Activated naive CD4-positive, alpha-beta T cell treated with anti-CD3 and anti-CD28 coated beads, Interleukin-2, amount 10 ng/mL, durations not matched to agents 7 days and 5 days (primary cell): ENCODE measurements around the gene GGTLC2.

Source experiments
- CTCF ChIA-PET: fragments of 350-600 bp; sonication (Branson Sonifier 250); formaldehyde crosslinking; loops from one replicate; lab custom pipeline; 2021; ENCODE audit warnings: antibody characterized with exemption; lab: Charles Lee
- DNase-seq: peaks from one replicate; pipeline ENCODE4 v3.0.0-alpha.2; 2020
- H3K27ac Mint-ChIP-seq: one replicate; pipeline ENCODE4 v1.8.0; 2021; ENCODE audit warnings: mild to moderate bottlenecking, moderate library complexity, mixed read lengths
- H3K27me3 Mint-ChIP-seq: one replicate; pipeline ENCODE4 v1.8.0; 2021; ENCODE audit warnings: mild to moderate bottlenecking, mixed read lengths
- H3K36me3 Mint-ChIP-seq: one replicate; pipeline ENCODE4 v1.8.0; 2021; ENCODE audit warnings: mixed read lengths
- H3K4me1 Mint-ChIP-seq: one replicate; pipeline ENCODE4 v1.8.0; 2021; ENCODE audit warnings: mixed read lengths
- H3K4me3 Mint-ChIP-seq: one replicate; pipeline ENCODE4 v1.8.0; 2021; ENCODE audit warnings: mild to moderate bottlenecking, moderate library complexity, mixed read lengths
- H3K9me3 Mint-ChIP-seq: one replicate; pipeline ENCODE4 v1.8.0; 2021; ENCODE audit warnings: mixed read lengths

GGTLC2 gene

DNA sequence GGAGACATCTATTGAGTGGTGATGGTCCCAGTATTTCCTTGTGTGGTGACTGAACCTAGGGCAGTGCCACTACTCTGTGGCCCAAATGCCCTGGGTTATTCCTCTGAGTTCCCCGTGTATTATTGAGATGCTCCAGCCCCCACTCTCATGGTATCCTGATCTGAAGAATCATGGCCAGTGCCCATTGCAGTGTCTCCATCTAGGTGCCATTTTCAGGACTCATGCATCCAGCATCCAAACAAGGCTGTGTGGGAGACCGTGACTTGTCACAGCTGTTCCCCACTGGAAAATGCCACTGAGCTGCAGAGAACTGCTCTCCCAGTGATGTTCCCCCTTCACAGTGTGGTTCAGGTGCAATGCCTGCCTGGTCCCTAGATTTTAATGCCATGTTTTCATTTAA, 24.7 kb downstream of the GGTLC2 start:
- Mint-ChIP-seq H3K27me3 (peaks cover 41% of the 10 kb centered on the region), H3K9me3 (no peaks in the 10 kb centered on the region), H3K4me1 (no peaks in the 10 kb centered on the region), H3K4me3 (no peak overlapping the region), H3K27ac (no peak overlapping the region), H3K36me3 (no peaks in the 10 kb centered on the region)
- no peak for DNase-seq
- CTCF ChIA-PET: no interaction called here

DNA sequence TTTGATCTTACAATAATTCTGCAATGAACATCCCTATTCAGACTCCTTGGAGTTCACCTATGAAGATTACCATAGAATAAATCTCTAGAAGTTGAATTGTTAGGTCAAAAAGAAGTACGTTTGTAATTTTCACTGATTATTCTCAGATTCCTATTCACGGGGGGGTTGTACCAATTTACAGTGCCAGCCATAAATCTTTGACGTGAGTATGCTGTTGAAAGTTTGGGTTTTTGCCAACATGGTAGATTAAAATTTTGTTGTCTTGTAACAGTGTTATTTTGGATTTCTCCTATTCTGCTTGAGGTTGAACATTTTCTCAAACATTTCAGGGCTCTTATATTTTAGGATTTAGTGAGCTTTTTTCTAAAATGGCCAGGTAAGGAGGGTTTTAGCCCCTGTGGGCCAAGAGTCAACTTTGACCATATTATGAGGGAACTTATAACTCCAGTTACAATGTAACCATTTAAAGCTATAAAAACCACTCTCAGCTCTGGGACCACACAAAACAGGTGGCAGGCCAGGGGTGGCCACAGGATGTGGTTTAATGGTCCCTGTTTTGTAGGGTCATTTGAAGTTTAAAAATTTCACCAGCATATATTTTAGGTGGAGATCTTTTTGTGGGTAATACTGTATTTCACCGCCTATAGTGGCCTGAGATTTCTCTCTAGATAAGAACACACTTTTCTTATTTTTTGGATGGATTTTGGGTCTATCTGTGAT, 25.8 kb downstream of the GGTLC2 start:
- DNase-seq: no peak
- CTCF ChIA-PET: interaction anchor here (1.6 kb wide), 1 partner anchor 15 kb away, joined by 5 read pairs; no protein-coding TSS in a partner anchor
- Mint-ChIP-seq H3K27ac (no peak overlapping the region), H3K4me1 (no peaks in the 10 kb centered on the region), H3K27me3 (peaks cover 37% of the 10 kb centered on the region), H3K4me3 (no peak overlapping the region), H3K36me3 (no peaks in the 10 kb centered on the region), H3K9me3 (no peaks in the 10 kb centered on the region)

DNA sequence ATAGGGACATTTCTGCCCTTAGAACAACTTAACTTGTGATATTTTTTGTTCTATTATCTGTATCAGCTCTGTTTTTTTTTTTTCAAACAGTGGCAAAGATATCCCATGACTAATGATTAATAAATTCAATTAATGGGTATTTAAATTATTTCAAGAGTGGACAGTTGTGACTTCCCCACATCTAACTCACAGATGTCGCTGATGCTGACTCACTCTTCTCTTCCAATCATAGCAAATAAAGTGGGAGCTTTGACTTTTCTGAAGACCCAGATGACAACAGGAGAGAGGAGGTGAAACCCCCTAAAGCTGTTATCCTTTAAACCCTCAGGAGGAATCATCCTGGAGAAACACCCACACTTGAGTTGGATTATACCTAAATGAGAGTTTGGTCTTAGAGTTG, 27.1 kb downstream of the GGTLC2 start:
- H3K9me3 Mint-ChIP-seq: no peaks in the 10 kb centered on the region
- no peak overlapping the region for H3K27ac Mint-ChIP-seq
- no peaks in the 10 kb centered on the region for H3K36me3 Mint-ChIP-seq
- no peak for DNase-seq
- no peaks in the 10 kb centered on the region for H3K4me1 Mint-ChIP-seq
- peaks cover 29% of the 10 kb centered on the region for H3K27me3 Mint-ChIP-seq
- CTCF ChIA-PET: interaction anchor here (1.6 kb wide), 1 partner anchor 14 kb away, joined by 5 read pairs; no protein-coding TSS in a partner anchor
- no peak overlapping the region for H3K4me3 Mint-ChIP-seq

DNA sequence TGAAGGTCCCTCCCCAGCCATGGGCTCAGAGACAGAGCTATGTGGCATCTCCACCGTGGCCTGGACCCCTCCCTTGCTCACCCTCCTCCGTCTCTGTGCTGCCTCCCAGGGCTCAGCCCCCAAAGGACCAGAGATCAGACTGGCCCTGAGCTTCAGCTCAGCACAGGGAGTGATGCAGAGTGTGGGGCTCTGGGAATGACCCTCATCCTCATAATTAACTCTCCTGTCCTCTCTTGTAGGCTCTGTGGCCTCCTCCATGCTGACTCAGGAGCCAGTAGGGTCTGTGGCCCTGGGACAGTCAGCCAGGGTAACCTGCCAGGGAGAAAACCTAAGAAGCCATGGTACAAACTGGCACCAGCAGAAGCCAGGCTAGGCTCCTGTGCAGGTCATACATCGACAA, 28.7 kb downstream of the GGTLC2 start:
- H3K27ac Mint-ChIP-seq: no peak overlapping the region
- no peak for DNase-seq
- CTCF ChIA-PET: no interaction called here
- no peaks in the 10 kb centered on the region for H3K9me3 Mint-ChIP-seq
- H3K4me1 Mint-ChIP-seq: no peaks in the 10 kb centered on the region
- no peaks in the 10 kb centered on the region for H3K36me3 Mint-ChIP-seq
- no peak overlapping the region for H3K4me3 Mint-ChIP-seq
- peaks cover 26% of the 10 kb centered on the region for H3K27me3 Mint-ChIP-seq

DNA sequence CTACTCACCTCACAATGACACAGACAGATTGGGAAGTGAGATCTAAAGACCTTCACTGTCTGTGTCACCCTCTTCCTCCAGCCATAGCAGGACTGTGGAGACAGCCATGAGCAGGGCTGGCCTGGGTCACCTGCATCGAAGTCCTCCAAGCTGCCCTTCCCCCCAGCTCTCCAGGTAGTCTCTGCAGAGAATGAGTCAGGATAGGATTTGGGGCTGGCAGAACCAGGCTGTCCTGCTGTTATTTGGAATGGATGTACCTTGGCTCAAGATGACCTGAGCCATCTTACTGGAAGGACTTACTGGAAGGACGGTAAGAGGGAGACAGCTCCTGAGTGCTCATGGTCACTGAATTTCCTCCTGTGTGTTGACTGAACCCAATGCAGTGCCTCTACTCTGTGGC, 29.2 kb downstream of the GGTLC2 start:
- no peaks in the 10 kb centered on the region for H3K36me3 Mint-ChIP-seq

DNA sequence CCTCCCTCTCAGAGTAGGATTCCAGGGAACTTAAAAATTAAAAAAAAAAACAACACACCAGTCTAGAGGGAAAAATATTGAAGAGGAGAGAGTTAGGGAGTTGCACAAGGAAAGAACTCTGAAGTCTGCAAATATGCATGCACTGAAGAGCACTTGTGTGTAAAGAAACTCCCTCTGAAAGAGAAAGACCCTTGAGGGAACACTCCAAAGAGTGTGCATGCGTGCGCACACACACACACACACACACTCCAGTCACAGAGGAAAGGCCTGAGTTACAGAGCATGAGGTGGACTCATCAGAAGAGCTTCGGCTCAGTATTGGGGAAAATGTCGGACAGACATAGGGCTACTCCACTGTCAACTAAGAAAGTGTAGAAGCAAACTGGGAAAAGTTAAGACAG, 30.1 kb downstream of the GGTLC2 start:
- DNase-seq: no peak
- CTCF ChIA-PET: interaction anchor here (1.0 to 2.5 kb wide), 2 partner anchors 8 to 10 kb away, joined by 3 to 11 read pairs; no protein-coding TSS in a partner anchor
- no peaks in the 10 kb centered on the region for H3K4me1 Mint-ChIP-seq
- no peaks in the 10 kb centered on the region for H3K36me3 Mint-ChIP-seq
- no peak overlapping the region for H3K27ac Mint-ChIP-seq
- peaks cover 25% of the 10 kb centered on the region for H3K27me3 Mint-ChIP-seq
- H3K4me3 Mint-ChIP-seq: no peak overlapping the region
- no peaks in the 10 kb centered on the region for H3K9me3 Mint-ChIP-seq

More for the DNA sequence above, 29.2 kb downstream of the GGTLC2 start:
- H3K4me1 Mint-ChIP-seq: no peaks in the 10 kb centered on the region
- no peak overlapping the region for H3K27ac Mint-ChIP-seq
- CTCF ChIA-PET: no interaction called here
- H3K9me3 Mint-ChIP-seq: no peaks in the 10 kb centered on the region
- H3K27me3 Mint-ChIP-seq: peaks cover 21% of the 10 kb centered on the region
- no peak for DNase-seq
- no peak overlapping the region for H3K4me3 Mint-ChIP-seq

DNA sequence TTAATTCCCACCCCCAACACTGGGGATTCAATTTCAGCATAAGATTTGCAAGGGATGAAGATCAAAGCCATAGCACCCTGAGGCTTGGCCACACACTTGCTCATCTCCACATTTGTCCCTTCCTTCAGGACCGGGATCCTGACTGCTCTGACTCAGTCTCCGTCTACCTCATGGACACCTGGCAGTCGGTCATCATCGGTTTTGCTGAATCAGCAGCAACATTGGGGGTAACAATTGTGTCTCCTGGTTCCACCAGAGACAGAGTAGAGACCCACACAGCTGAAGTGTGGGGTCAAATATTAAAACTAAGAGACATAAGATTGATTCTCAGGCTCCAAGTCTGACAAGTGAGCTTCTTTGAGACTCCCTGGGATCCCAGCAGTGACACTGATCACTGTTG, 34.6 kb downstream of the GGTLC2 start:
- Mint-ChIP-seq H3K4me1 (no peaks in the 10 kb centered on the region), H3K9me3 (no peaks in the 10 kb centered on the region), H3K27ac (no peak overlapping the region), H3K4me3 (no peak overlapping the region), H3K36me3 (no peaks in the 10 kb centered on the region), H3K27me3 (peaks cover 16% of the 10 kb centered on the region)
- CTCF ChIA-PET: interaction anchor here (1.3 to 2.4 kb wide), 2 partner anchors 12 kb away, joined by 4 to 12 read pairs; no protein-coding TSS in a partner anchor
- no peak for DNase-seq

DNA sequence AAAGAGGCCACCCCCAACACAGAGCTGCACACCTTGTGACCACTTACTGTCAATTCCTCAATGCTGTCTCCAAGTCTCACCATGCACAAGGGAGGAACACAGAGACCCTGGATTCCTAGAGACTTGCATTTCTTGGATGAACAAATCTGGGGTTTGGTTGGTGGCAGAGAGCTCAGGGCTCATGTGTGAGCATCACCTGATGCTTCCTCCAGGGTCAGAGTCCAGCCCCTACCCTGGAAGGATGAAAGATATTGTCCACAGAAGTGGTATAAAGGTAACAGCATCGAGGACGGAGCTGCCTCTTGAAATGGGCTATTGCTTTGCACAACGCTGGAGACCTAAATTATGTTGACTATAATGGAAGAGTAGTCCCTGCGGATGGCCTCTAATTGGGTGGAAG, 36.0 kb downstream of the GGTLC2 start:
- no peaks in the 10 kb centered on the region for H3K9me3 Mint-ChIP-seq
- DNase-seq: peak; percentile 5
- H3K27ac Mint-ChIP-seq: no peak overlapping the region
- no peaks in the 10 kb centered on the region for H3K4me1 Mint-ChIP-seq
- no peak overlapping the region for H3K4me3 Mint-ChIP-seq
- peaks cover 10% of the 10 kb centered on the region for H3K27me3 Mint-ChIP-seq
- CTCF ChIA-PET: interaction anchor here (2.4 kb wide), 1 partner anchor 13 kb away, joined by 12 read pairs; no protein-coding TSS in a partner anchor
- no peaks in the 10 kb centered on the region for H3K36me3 Mint-ChIP-seq

DNA sequence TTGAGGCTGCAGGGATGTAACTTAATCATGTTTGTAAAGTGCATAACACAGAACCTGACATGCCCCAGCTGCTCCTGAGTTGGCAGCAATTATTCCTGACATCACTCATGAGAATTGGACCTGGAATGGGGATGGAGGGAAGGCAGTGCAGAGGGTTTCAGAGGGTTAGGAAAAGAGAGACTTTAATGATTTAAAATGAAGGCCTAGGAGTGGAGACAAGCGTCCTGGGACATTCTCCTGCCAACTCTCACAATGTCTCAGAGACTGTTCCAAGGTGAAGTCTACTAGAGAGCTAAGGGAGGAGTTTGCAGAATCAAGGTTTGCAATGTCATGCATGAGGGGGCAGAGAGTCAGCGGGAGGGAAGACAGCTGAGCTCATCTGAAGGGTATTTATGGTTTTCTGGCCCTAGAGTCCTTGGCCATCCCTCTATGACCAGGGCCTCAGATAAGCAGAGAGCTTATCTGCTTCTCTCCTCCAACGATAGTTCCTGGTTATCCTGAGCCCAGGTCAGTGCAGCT, 36.9 kb downstream of the GGTLC2 start:
- Mint-ChIP-seq H3K4me1 (no peaks in the 10 kb centered on the region), H3K36me3 (no peaks in the 10 kb centered on the region), H3K27me3 (peaks cover 10% of the 10 kb centered on the region), H3K4me3 (no peak overlapping the region), H3K9me3 (no peaks in the 10 kb centered on the region), H3K27ac (no peak overlapping the region)
- CTCF ChIA-PET: interaction anchor here (1.4 to 2.4 kb wide), 2 partner anchors 14 to 94 kb away, joined by 4 to 12 read pairs; no protein-coding TSS in a partner anchor
- DNase-seq: peak; percentile 3

DNA sequence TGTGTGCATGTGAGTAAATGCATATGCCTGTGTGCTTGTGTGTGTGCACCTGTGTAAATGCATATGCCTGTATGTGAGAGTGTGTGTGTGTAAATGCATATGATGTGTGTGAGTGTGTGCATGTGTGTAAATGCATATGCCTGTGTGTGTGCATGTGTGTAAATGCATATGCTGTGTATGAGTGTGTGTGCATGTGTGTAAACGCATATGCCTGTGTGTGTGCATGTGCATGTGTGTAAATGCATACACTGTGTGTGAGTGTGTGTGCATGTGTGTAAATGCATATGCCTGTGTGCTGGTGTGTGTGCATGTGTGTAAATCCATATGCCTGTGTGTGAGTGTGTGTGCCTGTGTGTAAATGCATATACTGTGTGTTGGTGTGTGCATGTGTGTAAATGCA, 37.8 kb downstream of the GGTLC2 start:
- H3K27ac Mint-ChIP-seq: no peak overlapping the region
- peaks cover 10% of the 10 kb centered on the region for H3K27me3 Mint-ChIP-seq
- H3K36me3 Mint-ChIP-seq: no peaks in the 10 kb centered on the region
- H3K4me3 Mint-ChIP-seq: no peak overlapping the region
- peak; percentile 2 for DNase-seq
- H3K9me3 Mint-ChIP-seq: no peaks in the 10 kb centered on the region
- CTCF ChIA-PET: interaction anchor here (1.4 kb wide), 1 partner anchor 95 kb away, joined by 4 read pairs; no protein-coding TSS in a partner anchor
- H3K4me1 Mint-ChIP-seq: no peaks in the 10 kb centered on the region

DNA sequence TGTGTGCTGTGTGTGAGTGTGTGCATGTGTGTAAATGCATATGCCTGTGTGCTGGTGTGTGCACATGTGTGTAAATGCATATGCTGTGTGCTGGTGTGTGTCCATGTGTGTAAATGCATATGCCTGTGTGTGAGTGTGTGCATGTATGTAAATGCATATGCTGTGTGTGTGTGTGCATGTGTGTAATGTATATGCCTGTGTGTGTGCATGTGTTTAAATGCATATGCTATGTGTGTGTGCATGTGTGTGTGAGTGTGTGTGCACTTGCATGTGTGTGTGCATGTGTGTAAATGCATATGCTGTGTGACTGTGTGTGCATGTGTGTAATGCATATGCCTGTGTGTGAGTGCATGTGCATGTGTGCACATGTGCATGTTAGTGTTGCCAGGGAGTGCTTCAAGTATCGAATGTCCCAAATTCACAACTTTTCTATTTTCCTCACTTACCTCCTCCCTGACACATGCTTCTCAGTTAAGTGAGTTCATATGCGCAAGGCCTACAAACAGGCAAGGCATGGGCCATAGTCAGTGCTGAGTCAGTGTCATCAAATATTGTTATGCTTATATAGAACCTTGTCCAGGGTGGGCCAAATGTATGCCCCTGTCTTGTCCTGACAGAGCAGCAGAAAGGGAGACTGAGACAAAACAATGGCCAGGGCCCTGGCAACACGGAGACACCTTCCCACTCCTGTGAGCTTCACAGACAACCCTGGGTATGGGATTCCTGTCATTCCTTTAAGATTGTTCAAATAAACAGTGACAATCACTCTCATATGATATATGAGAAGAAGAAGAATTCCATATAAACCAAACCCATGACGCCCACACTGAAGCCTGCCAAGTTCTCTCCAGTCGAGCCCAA, 38.6 kb downstream of the GGTLC2 start:
- DNase-seq: peak; percentile 3
- Mint-ChIP-seq H3K27me3 (peaks cover 10% of the 10 kb centered on the region), H3K27ac (no peak overlapping the region), H3K4me3 (no peak overlapping the region), H3K9me3 (no peaks in the 10 kb centered on the region), H3K4me1 (no peaks in the 10 kb centered on the region), H3K36me3 (no peaks in the 10 kb centered on the region)
- CTCF ChIA-PET: interaction anchor here (2.9 kb wide), 1 partner anchor 8 kb away, joined by 11 read pairs; no protein-coding TSS in a partner anchor

DNA sequence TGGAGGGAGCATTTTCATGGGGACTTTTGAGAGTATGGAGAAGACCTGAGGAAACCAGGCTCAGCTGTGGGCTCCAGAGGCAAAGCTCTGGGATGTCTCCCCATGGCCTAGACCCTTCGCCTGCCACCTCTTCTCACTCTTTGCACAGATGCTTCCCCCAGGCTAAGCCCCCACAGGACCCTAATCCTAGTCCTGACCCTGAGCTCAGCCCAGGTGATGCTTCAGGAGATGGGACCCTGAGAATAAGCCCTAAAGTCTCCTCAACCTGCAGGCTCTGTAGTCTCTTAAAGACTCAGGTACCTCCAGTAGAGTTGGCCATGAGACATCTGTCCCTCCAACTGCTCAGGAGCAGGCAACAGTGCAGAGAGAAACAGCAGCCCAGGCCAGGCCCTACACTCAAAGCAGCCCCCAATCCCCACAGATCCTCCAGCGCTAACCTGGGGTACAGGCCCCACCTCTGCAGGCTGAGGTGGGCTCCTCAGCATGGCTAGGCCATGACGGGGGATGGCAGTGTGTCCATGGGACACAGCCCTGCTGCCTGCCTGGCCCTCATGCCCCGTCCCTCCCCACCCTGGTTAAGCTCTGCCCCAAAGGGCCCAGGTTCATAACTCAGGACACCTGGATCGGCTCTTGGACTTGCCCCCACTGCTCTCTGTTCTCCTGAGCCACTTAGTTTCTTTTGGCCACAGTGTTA, 39.4 kb downstream of the GGTLC2 start:
- Mint-ChIP-seq H3K9me3 (no peaks in the 10 kb centered on the region), H3K27me3 (peaks cover 9% of the 10 kb centered on the region), H3K36me3 (no peaks in the 10 kb centered on the region), H3K4me3 (no peak overlapping the region), H3K27ac (no peak overlapping the region), H3K4me1 (no peaks in the 10 kb centered on the region)
- peak; percentile 8 for DNase-seq
- CTCF ChIA-PET: interaction anchor here (1.0 to 2.9 kb wide), 4 partner anchors 9 to 221 kb away, joined by 3 to 11 read pairs (median 4); no protein-coding TSS in a partner anchor
